ENCODE data around the gene PLCB4.

DNA sequence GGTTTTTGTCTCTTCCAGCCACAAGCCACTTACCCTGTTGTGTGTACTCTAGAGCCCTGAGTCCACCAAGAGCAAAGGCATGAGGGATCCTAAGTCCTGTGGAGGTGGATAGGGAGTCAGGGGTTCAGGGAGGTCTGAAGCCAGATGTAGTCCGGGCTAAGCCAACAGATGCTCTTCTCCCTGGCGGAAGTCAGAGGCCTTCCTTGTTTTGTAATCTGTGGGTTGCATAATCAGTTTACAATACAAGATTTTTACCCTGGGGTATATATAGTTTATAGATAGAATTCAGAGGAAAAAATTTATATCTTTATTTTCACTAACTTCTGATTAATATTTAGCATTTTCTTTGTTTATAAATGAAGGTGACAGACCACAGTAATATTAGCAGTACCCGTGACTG is 454.7 kb downstream of the PLCB4 start:
- TF ChIP-seq POLR2AphosphoS5 (IDR thresholded peaks at IDR 0.05; ENCODE audit: low read depth): no peak
- TF ChIP-seq, protein P1, sequence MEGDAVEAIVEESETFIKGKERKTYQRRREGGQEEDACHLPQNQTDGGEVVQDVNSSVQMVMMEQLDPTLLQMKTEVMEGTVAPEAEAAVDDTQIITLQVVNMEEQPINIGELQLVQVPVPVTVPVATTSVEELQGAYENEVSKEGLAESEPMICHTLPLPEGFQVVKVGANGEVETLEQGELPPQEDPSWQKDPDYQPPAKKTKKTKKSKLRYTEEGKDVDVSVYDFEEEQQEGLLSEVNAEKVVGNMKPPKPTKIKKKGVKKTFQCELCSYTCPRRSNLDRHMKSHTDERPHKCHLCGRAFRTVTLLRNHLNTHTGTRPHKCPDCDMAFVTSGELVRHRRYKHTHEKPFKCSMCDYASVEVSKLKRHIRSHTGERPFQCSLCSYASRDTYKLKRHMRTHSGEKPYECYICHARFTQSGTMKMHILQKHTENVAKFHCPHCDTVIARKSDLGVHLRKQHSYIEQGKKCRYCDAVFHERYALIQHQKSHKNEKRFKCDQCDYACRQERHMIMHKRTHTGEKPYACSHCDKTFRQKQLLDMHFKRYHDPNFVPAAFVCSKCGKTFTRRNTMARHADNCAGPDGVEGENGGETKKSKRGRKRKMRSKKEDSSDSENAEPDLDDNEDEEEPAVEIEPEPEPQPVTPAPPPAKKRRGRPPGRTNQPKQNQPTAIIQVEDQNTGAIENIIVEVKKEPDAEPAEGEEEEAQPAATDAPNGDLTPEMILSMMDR (conservative IDR thresholded peaks at IDR 0.05; ENCODE audit: low read depth in 2 of 2): no peak
- TF ChIP-seq, protein P2, sequence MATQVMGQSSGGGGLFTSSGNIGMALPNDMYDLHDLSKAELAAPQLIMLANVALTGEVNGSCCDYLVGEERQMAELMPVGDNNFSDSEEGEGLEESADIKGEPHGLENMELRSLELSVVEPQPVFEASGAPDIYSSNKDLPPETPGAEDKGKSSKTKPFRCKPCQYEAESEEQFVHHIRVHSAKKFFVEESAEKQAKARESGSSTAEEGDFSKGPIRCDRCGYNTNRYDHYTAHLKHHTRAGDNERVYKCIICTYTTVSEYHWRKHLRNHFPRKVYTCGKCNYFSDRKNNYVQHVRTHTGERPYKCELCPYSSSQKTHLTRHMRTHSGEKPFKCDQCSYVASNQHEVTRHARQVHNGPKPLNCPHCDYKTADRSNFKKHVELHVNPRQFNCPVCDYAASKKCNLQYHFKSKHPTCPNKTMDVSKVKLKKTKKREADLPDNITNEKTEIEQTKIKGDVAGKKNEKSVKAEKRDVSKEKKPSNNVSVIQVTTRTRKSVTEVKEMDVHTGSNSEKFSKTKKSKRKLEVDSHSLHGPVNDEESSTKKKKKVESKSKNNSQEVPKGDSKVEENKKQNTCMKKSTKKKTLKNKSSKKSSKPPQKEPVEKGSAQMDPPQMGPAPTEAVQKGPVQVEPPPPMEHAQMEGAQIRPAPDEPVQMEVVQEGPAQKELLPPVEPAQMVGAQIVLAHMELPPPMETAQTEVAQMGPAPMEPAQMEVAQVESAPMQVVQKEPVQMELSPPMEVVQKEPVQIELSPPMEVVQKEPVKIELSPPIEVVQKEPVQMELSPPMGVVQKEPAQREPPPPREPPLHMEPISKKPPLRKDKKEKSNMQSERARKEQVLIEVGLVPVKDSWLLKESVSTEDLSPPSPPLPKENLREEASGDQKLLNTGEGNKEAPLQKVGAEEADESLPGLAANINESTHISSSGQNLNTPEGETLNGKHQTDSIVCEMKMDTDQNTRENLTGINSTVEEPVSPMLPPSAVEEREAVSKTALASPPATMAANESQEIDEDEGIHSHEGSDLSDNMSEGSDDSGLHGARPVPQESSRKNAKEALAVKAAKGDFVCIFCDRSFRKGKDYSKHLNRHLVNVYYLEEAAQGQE (IDR thresholded peaks at IDR 0.05; ENCODE audit: unreplicated experiment): no peak
- no peak for TF ChIP-seq CREB1 (CRISPR knock-in tag; IDR thresholded peaks at IDR 0.05; ENCODE audit: low read depth)
- no peak for TF ChIP-seq ZNF331 (CRISPR knock-in tag; IDR thresholded peaks at IDR 0.05; ENCODE audit: low read depth)
- TF ChIP-seq EZH2 (IDR thresholded peaks at IDR 0.05; ENCODE audit: low read depth, unreplicated experiment): no peak
- TF ChIP-seq STAT1 (IDR thresholded peaks at IDR 0.05; ENCODE audit: unreplicated experiment): no peak

Measured in GM23338 (cell line).